Neural progenitor cell (in vitro differentiated cells): ENCODE data around the gene PKD1L1. TPM values are rescaled to one million over a fixed set of nuclear protein-coding genes. Genes with fewer than 3 reads are reported as not detected.
A peak's percentile ranks its signal among the peaks of the same experiment; 100 is the strongest.

Source experiments
- DNase-seq: peaks from one replicate; pipeline ENCODE4 v3.0.0-alpha.2; 2016; ENCODE audit warnings: low spot score
- H2AFZ ChIP-seq: fragments of 200-600 bp; sonication (generic); replicated peaks from 2 replicates; pipeline ENCODE4 v1.6.1; 2016; ENCODE audit warnings: antibody characterized with exemption
- H3F3A ChIP-seq: fragments of 200-600 bp; sonication (generic); 2 replicates; pipeline ENCODE4 v1.6.1; 2016; ENCODE audit warnings: antibody characterized with exemption, low read depth
- H3K27ac ChIP-seq: fragments of 200-600 bp; sonication (generic); 2 replicates; pipeline ENCODE4 v1.5.1; 2016; ENCODE audit warnings: mild to moderate bottlenecking
- H3K27me3 ChIP-seq: fragments of 200-600 bp; sonication (generic); 2 replicates; pipeline ENCODE4 v1.6.1; 2016; ENCODE audit warnings: mild to moderate bottlenecking, moderate library complexity
- H3K36me3 ChIP-seq: fragments of 200-600 bp; sonication (generic); 2 replicates; pipeline ENCODE4 v1.5.1; 2016
- H3K4me1 ChIP-seq: fragments of 200-600 bp; sonication (generic); 2 replicates; pipeline ENCODE4 v1.6.1; 2016; ENCODE audit warnings: mixed run types
- H3K4me2 ChIP-seq: fragments of 200-600 bp; sonication (generic); 2 replicates; pipeline ENCODE4 v1.6.1; 2016
- H3K4me3 ChIP-seq: fragments of 200-600 bp; sonication (generic); 2 replicates; pipeline ENCODE4 v1.5.1; 2016
- H3K79me2 ChIP-seq: fragments of 200-600 bp; sonication (generic); 2 replicates; pipeline ENCODE4 v1.6.1; 2016; ENCODE audit warnings: low read depth
- H3K9ac ChIP-seq: fragments of 200-600 bp; sonication (generic); 2 replicates; pipeline ENCODE4 v1.6.1; 2016
- H3K9me3 ChIP-seq: fragments of 200-600 bp; sonication (generic); 2 replicates; pipeline ENCODE4 v1.5.1; 2016; ENCODE audit warnings: low read depth
- H4K20me1 ChIP-seq: fragments of 200-600 bp; sonication (generic); 2 replicates; pipeline ENCODE4 v1.6.1; 2016; ENCODE audit warnings: low read depth
- H3K27ac Mint-ChIP-seq: 3 replicates; pipeline ENCODE4 v1.8.0; 2021; ENCODE audit warnings: mixed read lengths
- H3K27me3 Mint-ChIP-seq: 2 replicates; pipeline ENCODE4 v1.8.0; 2022; ENCODE audit warnings: low read depth, mild to moderate bottlenecking, inconsistent platforms, moderate library complexity, mixed read lengths; ENCODE audit not compliant: insufficient read depth
- H3K36me3 Mint-ChIP-seq: 3 replicates; pipeline ENCODE4 v1.8.0; 2021; ENCODE audit warnings: mixed read lengths
- H3K4me1 Mint-ChIP-seq: 3 replicates; pipeline ENCODE4 v1.8.0; 2021; ENCODE audit warnings: mixed read lengths
- H3K4me3 Mint-ChIP-seq: 3 replicates; pipeline ENCODE4 v1.8.0; 2021; ENCODE audit warnings: mild to moderate bottlenecking, moderate library complexity, mixed read lengths
- H3K9me3 Mint-ChIP-seq: 3 replicates; pipeline ENCODE4 v1.8.0; 2020; ENCODE audit warnings: mixed read lengths
- CTCF ChIP-seq: fragments of 200-600 bp; sonication (generic); IDR thresholded peaks from 2 replicates; pipeline ENCODE4 v1.5.1; 2017; ENCODE audit warnings: antibody characterized with exemption, mild to moderate bottlenecking
- EZH2 ChIP-seq: fragments of 200-600 bp; sonication (generic); IDR thresholded peaks from 2 replicates; pipeline ENCODE4 v1.6.1; 2017; ENCODE audit warnings: antibody characterized with exemption, mild to moderate bottlenecking, moderate library complexity
- EZH2phosphoT487 ChIP-seq: fragments of 200-600 bp; sonication (generic); IDR thresholded peaks from 2 replicates; pipeline ENCODE4 v1.6.1; 2017; ENCODE audit warnings: antibody characterized with exemption
- total RNA-seq: library from RNA; depleted of rRNA; stranded (reverse); fragments of >200 nt; gene quantifications from 2 replicates; pipeline ENCODE4 v1.2.3, GENCODE V29; 2015; ENCODE audit warnings: low replicate concordance

The PKD1L1 gene
- total RNA-seq, 1 donor from 2014 or later, result 0.07 TPM

GRCh38 chr7:47979145-47979831 is 31.0 kb upstream of the PKD1L1 start, which contains the start of gene HUS1:
HUS1 (minus strand) TSS chr7:47979615; CDS start chr7:47979519, 96 bp downstream.
- peak within 1 kb of the TSS; percentile 98 for H3K27ac Mint-ChIP-seq
- H3K27me3 Mint-ChIP-seq, result no peaks in the 10 kb centered on the region
- Histone ChIP-seq H3K4me3 (peak within 1 kb of the TSS; percentile 89), H3K36me3 (peaks cover 22% of the 10 kb centered on the region), H3K9me3 (no peaks in the 10 kb centered on the region), H3K27me3 (no peaks in the 10 kb centered on the region), H4K20me1 (peaks cover 6% of the 10 kb centered on the region), H2AFZ (peak within 1 kb of the TSS; percentile 97), H3K4me1 (peaks cover 16% of the 10 kb centered on the region), H3F3A (peaks cover 33% of the 10 kb centered on the region), H3K79me2 (peaks cover 22% of the 10 kb centered on the region), H3K27ac (peak within 1 kb of the TSS; percentile 99), H3K9ac (peak within 1 kb of the TSS; percentile 93), H3K4me2 (peak within 1 kb of the TSS; percentile 99)
- no peaks in the 10 kb centered on the region for H3K9me3 Mint-ChIP-seq
- peaks cover 18% of the 10 kb centered on the region for H3K4me1 Mint-ChIP-seq
- peak within 1 kb of the TSS; percentile 93 for H3K4me3 Mint-ChIP-seq
- TF ChIP-seq CTCF, result no peak
- peak; percentile 31 for TF ChIP-seq EZH2
- no peak for TF ChIP-seq EZH2phosphoT487
- DNase-seq, result peak; percentile 94
- peaks cover 13% of the 10 kb centered on the region for H3K36me3 Mint-ChIP-seq

GRCh38 chr7:47978790-47979144 is 30.5 kb upstream of the PKD1L1 start:
- H3K4me1 Mint-ChIP-seq, result peaks cover 18% of the 10 kb centered on the region
- peaks cover 33% of the 10 kb centered on the region for H3F3A ChIP-seq
- no peaks in the 10 kb centered on the region for H3K9me3 ChIP-seq
- H2AFZ ChIP-seq, result no peak overlapping the region
- H3K27ac Mint-ChIP-seq, result no peak overlapping the region
- no peaks in the 10 kb centered on the region for H3K27me3 Mint-ChIP-seq
- H3K9ac ChIP-seq, result peak overlapping the region; percentile 52
- peaks cover 22% of the 10 kb centered on the region for H3K79me2 ChIP-seq
- DNase-seq, result no peak
- H3K36me3 Mint-ChIP-seq, result peaks cover 16% of the 10 kb centered on the region
- peak overlapping the region; percentile 89 for H3K4me3 ChIP-seq
- peaks cover 22% of the 10 kb centered on the region for H3K36me3 ChIP-seq
- H4K20me1 ChIP-seq, result peaks cover 6% of the 10 kb centered on the region
- TF ChIP-seq EZH2 (no peak), EZH2phosphoT487 (no peak), CTCF (no peak)
- peak overlapping the region; percentile 93 for H3K4me3 Mint-ChIP-seq
- no peaks in the 10 kb centered on the region for H3K9me3 Mint-ChIP-seq
- peaks cover 16% of the 10 kb centered on the region for H3K4me1 ChIP-seq
- peak overlapping the region; percentile 99 for H3K4me2 ChIP-seq
- H3K27ac ChIP-seq, result peak overlapping the region; percentile 99
- no peaks in the 10 kb centered on the region for H3K27me3 ChIP-seq

- H3K36me3 Mint-ChIP-seq, result peaks cover 30% of the 10 kb centered on the region
- TF ChIP-seq EZH2 (no peak), EZH2phosphoT487 (no peak), CTCF (no peak)
- no peaks in the 10 kb centered on the region for H3K27me3 Mint-ChIP-seq
- H3K4me1 Mint-ChIP-seq, result peaks cover 21% of the 10 kb centered on the region
- Histone ChIP-seq H3F3A (peaks cover 8% of the 10 kb centered on the region), H4K20me1 (peaks cover 5% of the 10 kb centered on the region), H3K27ac (no peak overlapping the region), H3K9ac (no peak overlapping the region), H3K4me2 (no peak overlapping the region), H3K27me3 (no peaks in the 10 kb centered on the region), H3K79me2 (peaks cover 19% of the 10 kb centered on the region), H2AFZ (no peak overlapping the region), H3K9me3 (no peaks in the 10 kb centered on the region), H3K4me3 (no peak overlapping the region), H3K4me1 (peaks cover 14% of the 10 kb centered on the region), H3K36me3 (peaks cover 22% of the 10 kb centered on the region)
- no peaks in the 10 kb centered on the region for H3K9me3 Mint-ChIP-seq
- H3K4me3 Mint-ChIP-seq, result no peak overlapping the region
- DNase-seq, result no peak
- H3K27ac Mint-ChIP-seq, result no peak overlapping the region
These were observed 25.5 kb upstream of the PKD1L1 start for GRCh38 chr7:47973739-47974138.
